Neutrophil (primary cell): ENCODE results near the gene ZNF804A.

Experiments used
- H3K27ac ChIP-seq: fragments of 200-600 bp; sonication (generic); 2 replicates; pipeline ENCODE4 v1.5.1; 2016; ENCODE audit warnings: mild to moderate bottlenecking, moderate library complexity
- H3K27me3 ChIP-seq: fragments of 200-600 bp; sonication (generic); 2 replicates; pipeline ENCODE4 v1.6.0; 2016; ENCODE audit warnings: mild to moderate bottlenecking
- H3K36me3 ChIP-seq: fragments of 200-600 bp; sonication (generic); 2 replicates; pipeline ENCODE4 v1.5.1; 2017
- H3K4me1 ChIP-seq, 2 experiments: fragments of 200-600 bp in 1 of 2; sonication (generic) in 1 of 2; 1 replicate in 1 of 2; 2 replicates in 1 of 2; pipeline versions ENCODE4 v1.5.1 to v1.6.1; 2013 to 2016; ENCODE audit warnings: low read depth in 1 of 2, low read length in 1 of 2, mild to moderate bottlenecking in 1 of 2, moderate library complexity in 1 of 2; ENCODE audit not compliant: control insufficient read depth in 1 of 2, insufficient read depth in 1 of 2
- H3K4me3 ChIP-seq, 2 experiments: fragments of 200-600 bp in 1 of 2; sonication (generic) in 1 of 2; 1 replicate in 1 of 2; 2 replicates in 1 of 2; pipeline ENCODE4 v1.5.1; 2013 to 2016; ENCODE audit warnings: low read depth in 1 of 2, low read length in 1 of 2, mild to moderate bottlenecking in 1 of 2, moderate library complexity in 1 of 2
- H3K9me3 ChIP-seq: fragments of 200-600 bp; sonication (generic); 2 replicates; pipeline ENCODE4 v1.5.1; 2016
- TF ChIP-seq, protein P1 (sequence below): fragments of 200-600 bp; sonication (generic); IDR thresholded peaks from 2 replicates; pipeline ENCODE4 v1.5.1; 2016; ENCODE audit warnings: antibody characterized with exemption

ZNF804A gene

DNA sequence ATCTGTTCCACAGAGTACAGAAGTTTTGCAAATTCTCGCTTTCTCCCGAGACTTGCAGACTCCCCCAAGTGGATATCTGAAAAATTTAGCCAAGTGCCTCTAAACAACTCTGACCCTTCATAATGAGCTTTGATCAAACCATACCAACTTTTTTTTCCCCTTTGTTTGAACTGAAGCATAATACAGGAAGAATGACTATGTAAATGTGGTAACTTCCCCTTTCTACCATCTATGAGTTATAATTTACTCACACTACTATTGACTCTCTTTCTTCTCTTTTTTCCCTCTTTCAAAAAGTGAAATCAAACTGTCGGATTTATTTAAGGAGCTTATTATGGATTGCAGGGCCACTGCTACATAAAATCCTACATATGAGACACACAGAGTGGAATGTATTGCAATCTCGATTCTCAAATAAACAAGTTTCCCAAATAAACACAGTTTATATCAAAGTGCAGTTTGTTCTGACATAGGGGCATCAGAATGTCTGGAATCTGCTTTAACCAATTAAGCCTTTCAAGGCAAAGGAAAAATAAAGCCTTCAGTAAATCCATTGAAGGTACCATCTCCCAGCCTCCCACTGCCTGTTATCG lies 1.4 kb upstream of the ZNF804A start:
- H3K27ac ChIP-seq = peak overlapping the region; percentile 97
- H3K4me1 ChIP-seq = peaks cover 36 to 39% of the 10 kb centered on the region in 2 experiments
- H3K36me3 ChIP-seq = peaks cover 12% of the 10 kb centered on the region
- H3K27me3 ChIP-seq = no peaks in the 10 kb centered on the region
- no peaks in the 10 kb centered on the region for H3K9me3 ChIP-seq
- TF ChIP-seq, protein P1, sequence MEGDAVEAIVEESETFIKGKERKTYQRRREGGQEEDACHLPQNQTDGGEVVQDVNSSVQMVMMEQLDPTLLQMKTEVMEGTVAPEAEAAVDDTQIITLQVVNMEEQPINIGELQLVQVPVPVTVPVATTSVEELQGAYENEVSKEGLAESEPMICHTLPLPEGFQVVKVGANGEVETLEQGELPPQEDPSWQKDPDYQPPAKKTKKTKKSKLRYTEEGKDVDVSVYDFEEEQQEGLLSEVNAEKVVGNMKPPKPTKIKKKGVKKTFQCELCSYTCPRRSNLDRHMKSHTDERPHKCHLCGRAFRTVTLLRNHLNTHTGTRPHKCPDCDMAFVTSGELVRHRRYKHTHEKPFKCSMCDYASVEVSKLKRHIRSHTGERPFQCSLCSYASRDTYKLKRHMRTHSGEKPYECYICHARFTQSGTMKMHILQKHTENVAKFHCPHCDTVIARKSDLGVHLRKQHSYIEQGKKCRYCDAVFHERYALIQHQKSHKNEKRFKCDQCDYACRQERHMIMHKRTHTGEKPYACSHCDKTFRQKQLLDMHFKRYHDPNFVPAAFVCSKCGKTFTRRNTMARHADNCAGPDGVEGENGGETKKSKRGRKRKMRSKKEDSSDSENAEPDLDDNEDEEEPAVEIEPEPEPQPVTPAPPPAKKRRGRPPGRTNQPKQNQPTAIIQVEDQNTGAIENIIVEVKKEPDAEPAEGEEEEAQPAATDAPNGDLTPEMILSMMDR = no peak
- peak overlapping the region; percentile 74 to 86 for H3K4me3 ChIP-seq

DNA sequence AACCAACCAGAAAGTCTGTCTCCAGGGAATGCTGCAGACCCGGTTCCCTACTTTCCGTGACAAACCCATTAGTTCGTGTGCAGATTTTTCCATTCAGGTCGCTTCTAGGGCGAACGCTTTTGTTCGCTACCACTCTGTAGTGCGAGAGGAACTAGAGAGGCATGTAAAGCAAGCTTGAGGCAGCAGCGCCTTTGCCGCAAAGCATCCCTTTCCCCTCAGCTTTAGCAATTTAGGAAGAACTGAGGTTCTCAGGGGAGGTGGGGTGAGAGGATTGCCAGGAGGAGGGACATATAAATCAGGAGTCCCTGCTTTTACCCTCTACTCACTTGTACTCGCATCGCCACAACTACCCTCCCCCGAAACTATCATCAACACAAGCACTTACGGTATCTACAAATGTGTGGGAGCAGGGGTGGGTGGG lies 748 bp upstream of the ZNF804A start:
- H3K27ac ChIP-seq = peak overlapping the region; percentile 97
- peaks cover 12% of the 10 kb centered on the region for H3K36me3 ChIP-seq
- peak overlapping the region; percentile 74 to 86 for H3K4me3 ChIP-seq
- no peaks in the 10 kb centered on the region for H3K27me3 ChIP-seq
- peaks cover 36 to 39% of the 10 kb centered on the region in 2 experiments for H3K4me1 ChIP-seq
- TF ChIP-seq, protein P1 = no peak
- H3K9me3 ChIP-seq = no peaks in the 10 kb centered on the region

DNA sequence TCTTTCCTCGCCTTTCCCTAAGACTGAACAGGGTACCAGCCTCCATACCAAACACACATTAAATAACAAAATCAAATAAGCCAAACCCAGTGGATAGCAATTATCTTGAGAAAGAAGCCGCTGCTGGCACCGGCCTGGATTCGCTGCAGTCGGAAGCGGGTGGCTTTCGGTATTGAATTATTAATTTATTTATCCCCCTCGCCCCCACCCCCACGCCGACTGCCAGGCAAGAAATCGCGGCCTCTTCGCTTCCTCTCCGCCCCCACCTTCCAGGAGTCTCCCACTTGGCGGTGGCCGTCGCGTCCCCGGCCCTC lies 370 bp upstream of the ZNF804A start:
- TF ChIP-seq, protein P1 = no peak
- Histone ChIP-seq H3K4me1 (peaks cover 36 to 39% of the 10 kb centered on the region in 2 experiments), H3K27ac (peak overlapping the region; percentile 97)

DNA sequence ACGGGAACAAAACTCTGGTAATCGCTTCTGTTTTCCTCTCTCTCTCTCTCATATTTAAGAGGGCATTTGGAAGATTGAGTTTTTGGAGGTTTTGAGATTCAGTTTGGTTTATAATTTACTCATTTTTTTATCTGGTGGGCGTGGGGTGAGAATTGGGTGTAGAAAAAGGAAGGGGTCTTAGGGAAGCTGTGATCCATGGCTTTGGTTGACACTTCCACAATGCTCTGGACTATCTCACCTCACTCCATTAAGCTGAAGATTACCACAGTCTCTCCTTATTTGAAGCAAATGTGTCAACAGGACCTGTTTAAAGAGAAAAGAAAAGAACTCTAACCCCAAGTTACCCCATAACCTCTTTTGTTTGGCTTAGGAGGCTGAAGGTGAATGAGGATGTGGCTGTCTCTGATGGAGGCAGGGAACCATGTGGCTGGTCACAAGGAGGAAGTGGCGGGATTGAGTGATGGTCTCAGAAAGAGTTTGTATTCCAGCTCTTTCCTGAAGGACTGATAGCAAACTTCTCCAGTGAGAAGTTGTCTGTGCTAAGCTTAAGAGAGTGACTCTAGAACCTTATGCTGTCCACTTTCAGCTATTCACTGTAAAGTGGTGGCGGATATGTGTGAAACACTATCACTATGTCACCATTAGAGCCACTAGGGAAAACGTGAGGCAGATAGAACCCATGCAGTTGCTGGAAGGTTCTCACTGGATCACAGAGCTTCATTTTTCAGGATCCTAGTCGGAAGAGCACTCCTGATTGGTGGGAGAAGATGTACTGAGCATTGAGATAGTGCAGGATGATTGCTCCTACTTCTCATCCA lies 934 bp downstream of the ZNF804A start:
- peaks cover 36 to 39% of the 10 kb centered on the region in 2 experiments for H3K4me1 ChIP-seq
- TF ChIP-seq, protein P1 = no peak
- peaks cover 12% of the 10 kb centered on the region for H3K36me3 ChIP-seq
- peak overlapping the region; percentile 97 for H3K27ac ChIP-seq
- no peaks in the 10 kb centered on the region for H3K9me3 ChIP-seq
- H3K27me3 ChIP-seq = no peaks in the 10 kb centered on the region
- peak overlapping the region; percentile 74 to 86 for H3K4me3 ChIP-seq

More for the DNA sequence above, 370 bp upstream of the ZNF804A start:
- H3K36me3 ChIP-seq = peaks cover 12% of the 10 kb centered on the region
- H3K4me3 ChIP-seq = peak overlapping the region; percentile 74 to 86
- H3K27me3 ChIP-seq = no peaks in the 10 kb centered on the region
- no peaks in the 10 kb centered on the region for H3K9me3 ChIP-seq

DNA sequence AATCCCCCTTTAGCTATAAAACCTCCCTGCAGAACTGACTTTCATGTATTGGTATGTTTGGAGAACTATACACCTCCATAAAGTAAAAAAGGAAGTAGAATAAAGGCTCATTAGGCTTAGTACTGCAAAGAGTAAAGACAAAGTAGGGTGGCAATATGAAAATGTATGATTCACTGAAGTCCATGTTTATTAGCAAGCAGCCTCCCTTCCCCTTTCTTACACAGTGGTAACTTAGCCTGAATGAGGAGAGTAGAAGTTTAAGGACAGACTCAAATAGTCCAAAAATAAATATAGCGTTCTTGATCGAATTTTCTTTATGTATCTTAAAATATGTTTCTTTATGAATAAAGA lies 1.5 kb downstream of the ZNF804A start:
- Histone ChIP-seq H3K27me3 (no peaks in the 10 kb centered on the region), H3K9me3 (no peaks in the 10 kb centered on the region), H3K4me3 (peak overlapping the region; percentile 74 to 86), H3K4me1 (peaks cover 36 to 39% of the 10 kb centered on the region in 2 experiments), H3K36me3 (peaks cover 7% of the 10 kb centered on the region), H3K27ac (peak overlapping the region; percentile 97)
- TF ChIP-seq, protein P1 = no peak
